HUES48 (cell line): ENCODE measurements around the gene PC.
"Not testable (repeated sequence)": the region's sequence is repeated elsewhere in the genome, so short reads cannot be mapped to it uniquely, and the experiment has no call there.

Experiments used
- H3K27ac ChIP-seq: one replicate; pipeline ENCODE4 v1.7.0; 2013; ENCODE audit warnings: low read depth, low read length, inconsistent platforms
- H3K27me3 ChIP-seq: 2 replicates; pipeline ENCODE4 v1.6.1; 2013; ENCODE audit warnings: mild to moderate bottlenecking, low read length; ENCODE audit not compliant: control insufficient read depth, insufficient read depth
- H3K36me3 ChIP-seq: 2 replicates; pipeline ENCODE4 v1.6.1; 2013; ENCODE audit warnings: low read length; ENCODE audit not compliant: control insufficient read depth, insufficient read depth
- H3K4me1 ChIP-seq: 2 replicates; pipeline ENCODE4 v1.6.1; 2013; ENCODE audit warnings: mild to moderate bottlenecking, low read length; ENCODE audit not compliant: control insufficient read depth, insufficient read depth
- H3K4me3 ChIP-seq: 2 replicates; pipeline ENCODE4 v1.5.1; 2013; ENCODE audit warnings: mild to moderate bottlenecking, low read depth, low read length
- H3K9ac ChIP-seq: 2 replicates; pipeline ENCODE4 v1.6.1; 2013; ENCODE audit warnings: mild to moderate bottlenecking, low read depth, low read length, moderate library complexity
- H3K9me3 ChIP-seq: 2 replicates; pipeline ENCODE4 v1.6.1; 2013; ENCODE audit warnings: low read length; ENCODE audit not compliant: control insufficient read depth, insufficient read depth

PC gene

DNA sequence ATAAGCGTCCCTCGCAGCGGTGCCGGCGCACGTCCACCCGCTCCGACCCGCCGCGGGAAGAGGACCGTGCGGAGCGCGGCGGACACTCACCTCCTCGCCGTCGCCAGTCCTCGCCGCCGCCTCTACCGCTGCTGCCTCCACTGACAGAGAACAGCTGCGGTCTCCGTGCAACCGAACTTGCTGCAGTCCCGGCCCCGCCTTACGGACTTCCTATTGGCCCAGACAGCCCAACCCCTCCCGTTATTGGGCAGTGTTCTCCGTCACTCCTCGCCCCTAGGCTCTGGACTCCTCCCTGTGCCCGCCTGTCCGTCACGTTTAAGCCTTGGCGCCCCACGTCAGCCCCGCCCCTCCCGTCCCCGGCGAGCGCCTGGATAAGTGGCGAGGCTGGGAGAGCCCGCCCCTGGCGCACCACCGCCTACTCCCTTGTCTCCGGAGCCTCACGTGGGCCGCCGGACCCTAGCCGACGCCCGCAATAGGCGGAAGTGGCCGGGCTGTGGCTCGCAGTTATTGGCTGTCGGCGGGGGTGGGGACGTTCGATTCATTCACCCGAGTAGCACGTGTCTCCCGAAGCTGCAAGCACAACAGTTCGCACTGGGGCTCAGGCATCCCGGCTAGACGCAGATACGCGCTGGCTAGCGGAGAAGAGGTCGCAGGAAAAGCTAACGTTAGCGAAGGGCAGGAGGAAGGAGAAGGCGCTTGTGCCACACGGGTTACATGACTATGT, at the start of gene PC:
TSS of gene PC (minus strand) at position 152 of the 724 bp plus-strand sequence. CDS start 86,224 bp downstream, outside the sequence.
- H3K27ac ChIP-seq = peak within 1 kb of the TSS; percentile 69
- peaks cover 6% of the 10 kb centered on the region for H3K27me3 ChIP-seq
- peak within 1 kb of the TSS; percentile 52; the same call in 1 of the 2 replicates for H3K9ac ChIP-seq

GRCh38 chr11:67007126-67007525, 48.9 kb upstream of the PC start:
- peaks cover 14% of the 10 kb centered on the region for H3K4me1 ChIP-seq
- H3K27me3 ChIP-seq = no peaks in the 10 kb centered on the region
- no peaks in the 10 kb centered on the region for H3K9me3 ChIP-seq
- no peak overlapping the region for H3K9ac ChIP-seq
- H3K36me3 ChIP-seq = no peaks in the 10 kb centered on the region
- H3K4me3 ChIP-seq = no peak overlapping the region
- H3K27ac ChIP-seq = no peak overlapping the region

More for the DNA sequence above, at the start of gene PC:
- Histone ChIP-seq H3K9me3 (no peaks in the 10 kb centered on the region), H3K4me3 (peak within 1 kb of the TSS; percentile 78), H3K4me1 (peaks cover 17% of the 10 kb centered on the region), H3K36me3 (peaks cover 8% of the 10 kb centered on the region; the same call in 1 of the 2 replicates)

DNA sequence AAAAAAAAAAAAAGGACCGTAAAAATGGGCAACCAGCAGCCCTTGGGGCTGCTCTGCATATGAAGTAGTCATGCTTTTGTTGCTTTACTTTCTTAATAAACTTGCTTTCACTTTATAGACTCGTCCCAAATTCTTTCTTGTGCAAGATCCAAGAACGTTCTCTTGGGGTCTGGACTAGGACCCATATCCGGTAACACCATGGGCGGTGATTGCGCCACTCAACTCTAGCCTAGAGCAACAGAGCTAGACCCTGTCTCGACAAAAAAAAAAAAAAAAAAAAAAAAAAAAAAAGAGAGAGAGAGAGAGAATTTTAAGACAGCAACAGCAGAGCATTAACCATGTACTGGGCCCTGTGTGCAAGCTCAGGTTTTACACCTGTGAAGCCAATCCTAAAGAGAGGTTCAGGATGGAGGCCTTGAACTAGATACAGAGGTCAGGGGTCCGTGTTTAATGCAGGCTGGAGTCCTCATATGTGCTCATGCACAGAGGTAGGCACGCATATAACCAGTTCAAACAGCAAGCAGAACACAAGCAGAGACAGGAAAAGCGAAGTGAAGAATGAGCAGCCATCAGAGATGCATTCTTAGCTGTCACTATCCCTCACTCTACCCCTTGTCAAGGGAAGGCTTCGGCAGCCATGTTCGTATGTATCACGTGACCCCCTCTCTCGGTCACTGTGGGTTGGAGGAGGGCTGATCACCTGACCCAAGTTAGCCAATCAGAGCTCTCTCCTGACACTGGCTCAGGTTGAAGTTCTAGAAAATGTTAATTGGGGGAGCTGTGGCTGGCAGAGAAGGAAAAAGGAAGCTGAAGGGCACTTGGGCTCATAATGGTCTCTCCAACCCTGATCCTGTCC, 48.1 kb upstream of the PC start:
- Histone ChIP-seq H3K27me3 (no peaks in the 10 kb centered on the region), H3K36me3 (no peaks in the 10 kb centered on the region), H3K9ac (no peak overlapping the region), H3K4me3 (no peak overlapping the region), H3K9me3 (no peaks in the 10 kb centered on the region), H3K27ac (no peak overlapping the region), H3K4me1 (peaks cover 18% of the 10 kb centered on the region)

GRCh38 chr11:67005200-67005599, 47.0 kb upstream of the PC start:
- not testable (repeated sequence) for H3K9ac ChIP-seq, H3K4me3 ChIP-seq, H3K27me3 ChIP-seq, H3K27ac ChIP-seq, H3K36me3 ChIP-seq, H3K9me3 ChIP-seq
- peaks cover 18% of the 10 kb centered on the region for H3K4me1 ChIP-seq

DNA sequence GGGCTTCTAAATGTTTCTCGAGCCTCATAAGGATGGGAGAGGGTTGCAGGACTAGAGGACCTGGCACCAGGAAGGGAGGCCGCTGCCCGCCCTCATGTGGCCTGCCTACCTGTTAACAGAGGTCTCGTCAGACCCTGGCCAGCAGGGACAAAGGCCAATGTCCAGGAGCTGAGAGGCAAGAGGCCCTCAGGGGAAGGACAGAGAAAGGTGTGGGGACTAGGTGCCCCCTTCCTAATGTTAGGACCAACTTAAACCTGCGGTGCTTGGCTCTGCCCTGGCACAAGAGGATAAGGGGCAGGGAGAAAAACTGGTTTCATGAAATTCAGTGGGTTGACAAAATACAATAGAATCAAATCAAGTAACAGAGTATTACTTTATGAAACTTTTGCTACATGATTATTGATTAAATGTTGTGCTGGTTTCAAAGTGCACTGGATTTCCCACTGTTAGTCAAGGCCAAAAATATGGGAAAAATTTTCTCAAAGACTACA, 44.8 kb upstream of the PC start:
- H3K9me3 ChIP-seq = no peaks in the 10 kb centered on the region
- peak overlapping the region; percentile 89 for H3K27ac ChIP-seq
- H3K4me1 ChIP-seq = peaks cover 18% of the 10 kb centered on the region
- H3K27me3 ChIP-seq = no peaks in the 10 kb centered on the region
- H3K9ac ChIP-seq = no peak overlapping the region
- no peak overlapping the region for H3K4me3 ChIP-seq
- no peaks in the 10 kb centered on the region for H3K36me3 ChIP-seq

GRCh38 chr11:67002297-67002913, 44.2 kb upstream of the PC start:
- Histone ChIP-seq H3K27me3 (no peaks in the 10 kb centered on the region), H3K9ac (peak overlapping the region; percentile 23; the same call in 1 of the 2 replicates), H3K4me3 (0 out of 2 replicates have a peak overlapping the region, but pooled peaks have one; percentile 14), H3K36me3 (no peaks in the 10 kb centered on the region), H3K27ac (peak overlapping the region; percentile 89), H3K4me1 (peaks cover 18% of the 10 kb centered on the region), H3K9me3 (no peaks in the 10 kb centered on the region)

DNA sequence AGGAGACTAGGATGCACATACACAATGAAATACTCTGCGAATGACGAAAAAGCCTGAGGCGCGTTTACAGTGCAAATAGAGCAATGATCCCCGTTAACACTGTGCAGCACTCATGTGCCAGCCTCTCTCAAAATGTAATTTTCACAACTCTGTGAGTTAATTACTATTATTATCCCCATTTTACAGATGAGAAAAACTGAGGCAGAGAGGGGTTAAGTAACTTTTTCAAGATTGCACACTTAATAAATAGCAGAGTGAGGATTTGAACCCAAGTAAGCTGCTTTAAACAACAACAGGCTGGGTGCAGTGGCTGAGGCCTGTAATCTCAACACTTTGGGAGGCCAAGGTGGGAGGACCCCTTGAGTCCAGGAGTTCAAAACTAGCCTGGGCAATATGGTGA, 43.1 kb upstream of the PC start:
- no peaks in the 10 kb centered on the region for H3K9me3 ChIP-seq
- peaks cover 15% of the 10 kb centered on the region for H3K4me1 ChIP-seq
- no peak overlapping the region for H3K4me3 ChIP-seq
- no peaks in the 10 kb centered on the region for H3K36me3 ChIP-seq
- no peak overlapping the region for H3K9ac ChIP-seq
- H3K27me3 ChIP-seq = no peaks in the 10 kb centered on the region
- no peak overlapping the region for H3K27ac ChIP-seq

GRCh38 chr11:66999555-66999954, 41.4 kb upstream of the PC start:
- H3K27me3 ChIP-seq = no peaks in the 10 kb centered on the region
- H3K9ac ChIP-seq = no peak overlapping the region
- H3K4me1 ChIP-seq = peaks cover 15% of the 10 kb centered on the region
- no peak overlapping the region for H3K4me3 ChIP-seq
- H3K36me3 ChIP-seq = no peaks in the 10 kb centered on the region
- no peak overlapping the region for H3K27ac ChIP-seq
- no peaks in the 10 kb centered on the region for H3K9me3 ChIP-seq

DNA sequence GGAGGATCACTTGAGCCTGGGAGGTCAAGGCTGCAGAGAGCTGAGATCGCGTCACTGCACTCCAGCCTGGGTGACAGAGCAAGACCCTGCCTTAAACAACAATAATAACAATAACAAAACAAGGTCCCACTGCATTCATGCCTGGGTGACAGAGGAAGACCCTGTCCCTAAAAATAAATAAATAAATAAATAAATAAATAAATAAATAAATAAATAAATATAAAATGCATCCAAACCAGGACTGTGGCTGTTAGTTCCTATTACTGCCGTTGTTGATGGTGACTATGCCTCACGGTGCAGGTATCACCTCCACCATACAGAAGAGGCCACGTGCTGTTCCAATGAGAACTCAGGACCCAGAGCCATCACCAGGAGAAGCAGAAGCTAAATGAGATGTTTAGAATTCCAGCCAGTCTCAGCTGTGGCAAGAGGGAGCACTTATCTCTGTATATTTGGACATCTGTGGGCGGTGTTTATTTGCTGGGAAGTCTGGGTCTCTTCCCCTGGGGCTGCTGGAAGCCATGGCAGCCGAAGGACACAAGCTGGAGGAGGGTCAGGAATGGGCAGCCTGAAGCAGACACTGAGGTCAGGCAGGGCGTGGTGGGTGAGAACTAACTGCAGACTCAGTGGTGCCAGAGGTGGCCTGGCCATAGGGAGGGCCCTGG, 38.6 kb upstream of the PC start:
- no peaks in the 10 kb centered on the region for H3K27me3 ChIP-seq
- H3K36me3 ChIP-seq = no peaks in the 10 kb centered on the region
- H3K4me1 ChIP-seq = no peaks in the 10 kb centered on the region; the same call in 1 of the 2 replicates
- H3K9ac ChIP-seq = no peak overlapping the region
- no peaks in the 10 kb centered on the region for H3K9me3 ChIP-seq
- no peak overlapping the region for H3K27ac ChIP-seq
- H3K4me3 ChIP-seq = no peak overlapping the region

DNA sequence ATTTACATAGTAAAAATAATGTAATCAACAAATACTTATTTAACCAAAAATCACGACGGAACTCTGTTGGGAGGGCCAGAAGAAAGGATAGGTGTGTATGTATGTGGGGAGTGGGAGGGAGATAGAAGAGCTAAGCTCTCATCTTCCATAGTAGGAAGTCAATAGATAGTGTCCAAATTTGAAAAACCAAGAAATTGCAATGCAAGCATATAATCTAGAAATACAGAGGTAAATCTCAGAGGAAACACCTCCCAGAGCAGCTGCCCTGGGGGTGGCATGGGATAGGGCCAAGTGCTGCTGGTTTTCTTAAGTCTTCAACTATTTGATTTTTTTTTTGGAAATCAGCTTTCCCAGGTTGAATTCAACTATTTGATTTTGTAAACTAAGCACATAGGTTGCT, 33.9 kb upstream of the PC start:
- H3K4me3 ChIP-seq = no peak overlapping the region
- H3K4me1 ChIP-seq = peaks cover 6% of the 10 kb centered on the region
- H3K36me3 ChIP-seq = no peaks in the 10 kb centered on the region
- H3K9me3 ChIP-seq = no peaks in the 10 kb centered on the region
- no peak overlapping the region for H3K9ac ChIP-seq
- H3K27ac ChIP-seq = no peak overlapping the region
- no peaks in the 10 kb centered on the region for H3K27me3 ChIP-seq
